WI38 (cell line): Measurements from ENCODE around the gene STARD3NL.
"Not testable (repeated sequence)": the region's sequence is repeated elsewhere in the genome, so short reads cannot be mapped to it uniquely, and the experiment has no call there.

Source experiments
- H3K4me3 ChIP-seq: 2 replicates; pipeline ENCODE4 v1.5.1; 2011; ENCODE audit warnings: low read depth, mild to moderate bottlenecking, control low read depth, low read length
- CTCF ChIP-seq: IDR thresholded peaks from 2 replicates; pipeline ENCODE4 v1.5.1; 2012; ENCODE audit warnings: low read depth, mild to moderate bottlenecking, control low read depth, low read length

STARD3NL gene

GRCh38 chr7:38169847-38170246, 8.2 kb upstream of the STARD3NL start:
- no peak for TF ChIP-seq CTCF
- no peak overlapping the region for H3K4me3 ChIP-seq

GRCh38 chr7:38171623-38172391, 6.2 kb upstream of the STARD3NL start:
- no peak for TF ChIP-seq CTCF

GRCh38 chr7:38175547-38175946, 2.5 kb upstream of the STARD3NL start:
- H3K4me3 ChIP-seq: not testable (repeated sequence)

More at GRCh38 chr7:38171623-38172391, 6.2 kb upstream of the STARD3NL start:
- no peak overlapping the region for H3K4me3 ChIP-seq

GRCh38 chr7:38177621-38178003, 433 bp upstream of the STARD3NL start:
- peak overlapping the region; percentile 93 for H3K4me3 ChIP-seq

GRCh38 chr7:38178695-38179344, 775 bp downstream of the STARD3NL start:
- no peak for TF ChIP-seq CTCF
- H3K4me3 ChIP-seq: peak overlapping the region; percentile 93

More at GRCh38 chr7:38177621-38178003, 433 bp upstream of the STARD3NL start:
- TF ChIP-seq CTCF: no peak

GRCh38 chr7:38179776-38180226, 1.8 kb downstream of the STARD3NL start:
- TF ChIP-seq CTCF: no peak
- H3K4me3 ChIP-seq: peak overlapping the region; percentile 93

- TF ChIP-seq CTCF: no peak
Observed at GRCh38 chr7:38181111-38181510, 3.1 kb downstream of the STARD3NL start.

More at GRCh38 chr7:38181111-38181510, 3.1 kb downstream of the STARD3NL start:
- no peak overlapping the region for H3K4me3 ChIP-seq
